Neural cell (in vitro differentiated cells): Measurements from ENCODE around the gene IGSF11.

Source experiments
- EP300 ChIP-seq: fragments of 450-650 bp; conservative IDR thresholded peaks from 2 replicates; pipeline ENCODE4 v1.6.1; 2014; ENCODE audit warnings: antibody characterized with exemption, mild to moderate bottlenecking, moderate library complexity; ENCODE audit not compliant: poor library complexity, severe bottlenecking
- EZH2 ChIP-seq: fragments of 200-600, 300-800 bp; shearing (Covaris generic), sonication (generic); IDR thresholded peaks from 2 replicates; pipeline ENCODE4 v1.6.1; 2014; ENCODE audit warnings: antibody characterized with exemption, low read length, borderline replicate concordance, mild to moderate bottlenecking; ENCODE audit not compliant: insufficient read depth, poor library complexity, severe bottlenecking
- TF ChIP-seq, protein P1 (sequence below): fragments of 450-650 bp; IDR thresholded peaks from 2 replicates; pipeline ENCODE4 v1.5.1; 2014; ENCODE audit warnings: antibody characterized with exemption, mild to moderate bottlenecking, moderate library complexity; ENCODE audit not compliant: poor library complexity, severe bottlenecking

- TF ChIP-seq, protein P1, sequence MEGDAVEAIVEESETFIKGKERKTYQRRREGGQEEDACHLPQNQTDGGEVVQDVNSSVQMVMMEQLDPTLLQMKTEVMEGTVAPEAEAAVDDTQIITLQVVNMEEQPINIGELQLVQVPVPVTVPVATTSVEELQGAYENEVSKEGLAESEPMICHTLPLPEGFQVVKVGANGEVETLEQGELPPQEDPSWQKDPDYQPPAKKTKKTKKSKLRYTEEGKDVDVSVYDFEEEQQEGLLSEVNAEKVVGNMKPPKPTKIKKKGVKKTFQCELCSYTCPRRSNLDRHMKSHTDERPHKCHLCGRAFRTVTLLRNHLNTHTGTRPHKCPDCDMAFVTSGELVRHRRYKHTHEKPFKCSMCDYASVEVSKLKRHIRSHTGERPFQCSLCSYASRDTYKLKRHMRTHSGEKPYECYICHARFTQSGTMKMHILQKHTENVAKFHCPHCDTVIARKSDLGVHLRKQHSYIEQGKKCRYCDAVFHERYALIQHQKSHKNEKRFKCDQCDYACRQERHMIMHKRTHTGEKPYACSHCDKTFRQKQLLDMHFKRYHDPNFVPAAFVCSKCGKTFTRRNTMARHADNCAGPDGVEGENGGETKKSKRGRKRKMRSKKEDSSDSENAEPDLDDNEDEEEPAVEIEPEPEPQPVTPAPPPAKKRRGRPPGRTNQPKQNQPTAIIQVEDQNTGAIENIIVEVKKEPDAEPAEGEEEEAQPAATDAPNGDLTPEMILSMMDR: no peak
- TF ChIP-seq EZH2: no peak
- no peak for TF ChIP-seq EP300
Observed at GRCh38 chr3:119042162-119042561, 7.5 kb upstream of the IGSF11 start.
